MCF 10A (cell line): ENCODE measurements around the gene CES3. TPM values are rescaled to one million over a fixed set of nuclear protein-coding genes. Genes with fewer than 3 reads are reported as not detected.
"Not testable (repeated sequence)": the region's sequence is repeated elsewhere in the genome, so short reads cannot be mapped to it uniquely, and the experiment has no call there.

Experiments used
- BruUV-seq: library from RNA; stranded (reverse); fragments of 400-500 nt; replicated peaks from 2 replicates; lab custom pipeline; 2021; lab: Mats Ljungman, UMichigan
- CTCF ChIA-PET: fragments of 300-600 bp; sonication (Branson Sonifier 250); formaldehyde crosslinking; extraction: SDS; loops from one replicate; lab custom pipeline; 2021; ENCODE audit warnings: antibody characterized with exemption, inconsistent platforms; lab: Yijun Ruan, JAX
- POLR2A ChIA-PET: fragments of 300-600, 350-650 bp; sonication (Branson Sonifier 250); formaldehyde crosslinking; extraction: SDS; loops from one replicate; lab custom pipeline; 2020; ENCODE audit warnings: antibody characterized with exemption, inconsistent platforms; lab: Yijun Ruan, JAX
- DNase-seq: peaks from one replicate; pipeline ENCODE4 v3.0.0-alpha.2; 2018; ENCODE audit not compliant: unreplicated experiment
- H3K27ac Mint-ChIP-seq: one replicate; pipeline ENCODE4 v1.8.0; 2022; ENCODE audit warnings: mild to moderate bottlenecking, low read depth, mixed read lengths; ENCODE audit not compliant: unreplicated experiment
- H3K27me3 Mint-ChIP-seq: one replicate; pipeline ENCODE4 v1.8.0; 2022; ENCODE audit warnings: mixed read lengths; ENCODE audit not compliant: insufficient read depth, unreplicated experiment
- H3K36me3 Mint-ChIP-seq: one replicate; pipeline ENCODE4 v1.8.0; 2022; ENCODE audit warnings: mild to moderate bottlenecking, moderate library complexity, mixed read lengths; ENCODE audit not compliant: insufficient read depth, unreplicated experiment
- H3K4me1 Mint-ChIP-seq: one replicate; pipeline ENCODE4 v1.8.0; 2022; ENCODE audit warnings: mixed read lengths; ENCODE audit not compliant: insufficient read depth, unreplicated experiment
- H3K4me3 Mint-ChIP-seq: one replicate; pipeline ENCODE4 v1.8.0; 2022; ENCODE audit warnings: mild to moderate bottlenecking, moderate library complexity, mixed read lengths; ENCODE audit not compliant: unreplicated experiment
- H3K9me3 Mint-ChIP-seq: one replicate; pipeline ENCODE4 v1.8.0; 2022; ENCODE audit warnings: mixed read lengths; ENCODE audit not compliant: unreplicated experiment
- CTCF ChIP-seq: fragments of 200-600 bp; IDR thresholded peaks from one replicate; pipeline ENCODE4 v1.8.0; 2022; ENCODE audit warnings: antibody characterized with exemption, mild to moderate bottlenecking; ENCODE audit not compliant: unreplicated experiment
- intact Hi-C: fragments of 100-400 bp; cut with micrococcal nuclease; formaldehyde crosslinking; loops from 2 replicates; pipeline ENCODE4 v1.14.1; 2022
- total RNA-seq: library from RNA; stranded (reverse); gene quantifications from 2 replicates; pipeline ENCODE4 v1.2.3, GENCODE V29; 2022

The CES3 gene
- total RNA-seq, 1 experiment from 2014 or later = 0.65 TPM

- Mint-ChIP-seq H3K27me3 (no peaks in the 10 kb centered on the region), H3K36me3 (peaks cover 3% of the 10 kb centered on the region), H3K4me1 (peaks cover 16% of the 10 kb centered on the region), H3K27ac (peak within 1 kb of the TSS; percentile 76), H3K4me3 (no peak within 1 kb of the TSS), H3K9me3 (no peaks in the 10 kb centered on the region)
- intact Hi-C loops = no loop called here
- POLR2A ChIA-PET = interaction anchor here (0.5 to 1.7 kb wide), 8 partner anchors 8 to 655 kb away, joined by 3 to 8 read pairs (median 3); no protein-coding TSS in a partner anchor
- CTCF ChIA-PET = interaction anchor here (0.6 to 1.8 kb wide), 9 partner anchors 11 to 740 kb away, joined by 3 to 8 read pairs (median 3); no protein-coding TSS in a partner anchor
- DNase-seq = peak; percentile 87
- TF ChIP-seq CTCF = no peak
- no TSS peak for BruUV-seq
Observed at GRCh38 chr16:66988197-66988788, 27.2 kb downstream of the CES3 start, which contains the start of gene CES4A. TSS of gene CES4A (plus strand) at chr16:66988589. CDS start at chr16:66988773, 184 bp downstream.

- Mint-ChIP-seq H3K36me3 (peaks cover 5% of the 10 kb centered on the region), H3K4me1 (peaks cover 16% of the 10 kb centered on the region), H3K9me3 (no peaks in the 10 kb centered on the region), H3K27me3 (no peaks in the 10 kb centered on the region), H3K27ac (no peak overlapping the region), H3K4me3 (no peak overlapping the region)
- no peak for TF ChIP-seq CTCF
- DNase-seq = no peak
- ChIA-PET CTCF (interaction anchor here (0.6 to 2.8 kb wide), 3 partner anchors 13 to 50 kb away, joined by 3 to 15 read pairs (median 4); no protein-coding TSS in a partner anchor), POLR2A (no interaction called here)
- intact Hi-C loops = no loop called here
- no TSS peak for BruUV-seq
Observed at GRCh38 chr16:66991545-66992077, 30.5 kb downstream of the CES3 start.

GRCh38 chr16:66993558-66993957, 32.5 kb downstream of the CES3 start:
- POLR2A ChIA-PET, H3K27me3 Mint-ChIP-seq, H3K27ac Mint-ChIP-seq, intact Hi-C loops, H3K9me3 Mint-ChIP-seq, H3K36me3 Mint-ChIP-seq, BruUV-seq, H3K4me3 Mint-ChIP-seq, DNase-seq: not testable (repeated sequence)
- peaks cover 18% of the 10 kb centered on the region for H3K4me1 Mint-ChIP-seq
- CTCF ChIA-PET = interaction anchor here (0.6 kb wide), 1 partner anchor 399 kb away, joined by 3 read pairs; no protein-coding TSS in a partner anchor

GRCh38 chr16:66996324-66996982, 35.4 kb downstream of the CES3 start:
- H3K9me3 Mint-ChIP-seq = no peaks in the 10 kb centered on the region
- peaks cover 11% of the 10 kb centered on the region for H3K4me1 Mint-ChIP-seq
- no peaks in the 10 kb centered on the region for H3K27me3 Mint-ChIP-seq
- POLR2A ChIA-PET = interaction anchor here (0.5 to 1.8 kb wide), 13 partner anchors 8 to 1447 kb away, joined by 3 to 6 read pairs (median 3); partner anchors contain the start of gene CES4A
- H3K27ac Mint-ChIP-seq = peak overlapping the region; percentile 2
- no peak overlapping the region for H3K4me3 Mint-ChIP-seq
- DNase-seq = peak; percentile 83
- intact Hi-C loops = no loop called here
- peaks cover 5% of the 10 kb centered on the region for H3K36me3 Mint-ChIP-seq
- TF ChIP-seq CTCF = no peak
- CTCF ChIA-PET = interaction anchor here (0.5 to 1.1 kb wide), 4 partner anchors 18 to 661 kb away, joined by 3 to 5 read pairs (median 4); no protein-coding TSS in a partner anchor
- no TSS peak for BruUV-seq
